ENCODE data around the gene ZP3. TPM values are rescaled to one million over a fixed set of nuclear protein-coding genes. Genes with fewer than 3 reads are reported as not detected.
"Not testable (repeated sequence)": the region's sequence is repeated elsewhere in the genome, so short reads cannot be mapped to it uniquely, and the experiment has no call there.

The ZP3 gene
- total and polyA plus RNA-seq, 10 donors, result 1.3 to 7.5 (median 3.5) TPM

GRCh38 chr7:76395965-76396726 is 28.6 kb upstream of the ZP3 start:
- intact Hi-C loops (cut with DNase I; ENCODE audit: low total_unique reads), result no loop called here
- H3K9me3 ChIP-seq, result no peaks in the 10 kb centered on the region
- WGBS, 5 donors, result 67 to 86% (median 82%) methylated on average over 13 of the region's 13 CpGs
- H3K27me3 ChIP-seq (replicated peaks in 1 of 7), result no peaks in the 10 kb centered on the region
- peaks cover 14 to 49% (median 35%) of the 10 kb centered on the region in 6 donors for H3K4me1 ChIP-seq
- no peak for DNase-seq
- H3K27ac ChIP-seq, result no peak overlapping the region
- H3K4me3 ChIP-seq, result no peak overlapping the region
- TF ChIP-seq CTCF (IDR thresholded peaks at IDR 0.05 in 8 of 11, conservative IDR thresholded peaks at IDR 0.05 in 3 of 11), result no peak
- no peak for TF ChIP-seq POLR2A (IDR thresholded peaks at IDR 0.05)
- TF ChIP-seq POLR2AphosphoS5 (IDR thresholded peaks at IDR 0.05), result no peak
- H3K36me3 ChIP-seq, result no peaks in the 10 kb centered on the region

- Histone ChIP-seq H3K4me3 (peak overlapping the region in 5 of 8 donors; percentile 46 to 81 (median 54)), H3K4me1 (peaks cover 14 to 49% (median 35%) of the 10 kb centered on the region in 6 donors), H3K27ac (peak overlapping the region in 2 of 8 donors; percentile 71 to 77), H3K9me3 (no peaks in the 10 kb centered on the region), H3K36me3 (no peaks in the 10 kb centered on the region), H3K27me3 (replicated peaks in 1 of 7) (no peaks in the 10 kb centered on the region)
- TF ChIP-seq POLR2A (IDR thresholded peaks at IDR 0.05), result no peak
- no peak for TF ChIP-seq POLR2AphosphoS5 (IDR thresholded peaks at IDR 0.05)
- no peak for TF ChIP-seq CTCF (IDR thresholded peaks at IDR 0.05 in 8 of 11, conservative IDR thresholded peaks at IDR 0.05 in 3 of 11)
- intact Hi-C loops (cut with DNase I; ENCODE audit: low total_unique reads), result no loop called here
- 65 to 84% (median 76%) methylated on average over 8 of the region's 8 CpGs for WGBS, 5 donors
- no peak for DNase-seq
Observed at GRCh38 chr7:76396864-76397263, 27.9 kb upstream of the ZP3 start.

- 15 to 26% (median 16%) methylated on average over 29 to 45 of the region's 45 CpGs for WGBS, 5 donors
- intact Hi-C loops (cut with DNase I; ENCODE audit: low total_unique reads), result no loop called here
- no peaks in the 10 kb centered on the region for H3K9me3 ChIP-seq
- no peaks in the 10 kb centered on the region for H3K27me3 ChIP-seq (replicated peaks in 1 of 7)
- peak; percentile 95 for DNase-seq
- H3K27ac ChIP-seq, result peak overlapping the region in 4 of 8 donors; percentile 38 to 77 (median 61)
- H3K4me1 ChIP-seq, result peaks cover 13 to 42% (median 31%) of the 10 kb centered on the region in 6 donors
- no peaks in the 10 kb centered on the region for H3K36me3 ChIP-seq
- peak overlapping the region; percentile 46 to 81 (median 52) for H3K4me3 ChIP-seq
- TF ChIP-seq POLR2A (IDR thresholded peaks at IDR 0.05), result no peak
- peak; percentile 82 to 87 (median 85) for TF ChIP-seq POLR2AphosphoS5 (IDR thresholded peaks at IDR 0.05)
- peak in 1 of 11 experiments; percentile 7 for TF ChIP-seq CTCF (IDR thresholded peaks at IDR 0.05 in 8 of 11, conservative IDR thresholded peaks at IDR 0.05 in 3 of 11)
Observed at GRCh38 chr7:76397409-76398183, 27.2 kb upstream of the ZP3 start.

- DNase-seq, result peak; percentile 83
- 74 to 90% (median 82%) methylated on average over 20 to 23 of the region's 23 CpGs for WGBS, 5 donors
- Histone ChIP-seq H3K27me3 (replicated peaks in 1 of 7) (no peaks in the 10 kb centered on the region), H3K36me3 (no peaks in the 10 kb centered on the region), H3K4me1 (peaks cover 7 to 47% (median 29%) of the 10 kb centered on the region in 6 donors), H3K4me3 (no peak overlapping the region), H3K27ac (peak overlapping the region in 2 of 8 donors; percentile 31 to 48), H3K9me3 (no peaks in the 10 kb centered on the region)
- peak; percentile 43 to 81 (median 72) for TF ChIP-seq POLR2AphosphoS5 (IDR thresholded peaks at IDR 0.05)
- no peak for TF ChIP-seq CTCF (IDR thresholded peaks at IDR 0.05 in 8 of 11, conservative IDR thresholded peaks at IDR 0.05 in 3 of 11)
- no peak for TF ChIP-seq POLR2A (IDR thresholded peaks at IDR 0.05)
- intact Hi-C loops (cut with DNase I; ENCODE audit: low total_unique reads), result no loop called here
Observed at GRCh38 chr7:76400248-76400647, 24.5 kb upstream of the ZP3 start.

- H3K4me3 ChIP-seq; intact Hi-C loops (cut with DNase I; ENCODE audit: low total_unique reads); H3K36me3 ChIP-seq; H3K9me3 ChIP-seq; H3K27me3 ChIP-seq (replicated peaks in 1 of 7); DNase-seq: not testable (repeated sequence)
- peak overlapping the region in 4 of 8 donors; percentile 48 to 75 (median 60) for H3K27ac ChIP-seq
- 66 to 74% (median 67%) methylated on average over 8 of the region's 8 CpGs for WGBS, 5 donors
- peaks cover 0 to 26% (median 13%) of the 10 kb centered on the region in 6 donors for H3K4me1 ChIP-seq
Observed at GRCh38 chr7:76403097-76403496, 21.7 kb upstream of the ZP3 start.
